VCaP (cell line): ENCODE measurements around the gene RPL26.
A peak's percentile ranks its signal among the peaks of the same experiment; 100 is the strongest.

Experiments used
- H3K27ac ChIP-seq: fragments of 450-650 bp; 2 replicates; pipeline ENCODE4 v1.5.1; 2017
- TF ChIP-seq, protein P1 (sequence below): fragments of 450-650 bp; conservative IDR thresholded peaks from 2 replicates; pipeline ENCODE4 v1.5.1; 2017; ENCODE audit warnings: mild to moderate bottlenecking, moderate library complexity

Gene RPL26

DNA sequence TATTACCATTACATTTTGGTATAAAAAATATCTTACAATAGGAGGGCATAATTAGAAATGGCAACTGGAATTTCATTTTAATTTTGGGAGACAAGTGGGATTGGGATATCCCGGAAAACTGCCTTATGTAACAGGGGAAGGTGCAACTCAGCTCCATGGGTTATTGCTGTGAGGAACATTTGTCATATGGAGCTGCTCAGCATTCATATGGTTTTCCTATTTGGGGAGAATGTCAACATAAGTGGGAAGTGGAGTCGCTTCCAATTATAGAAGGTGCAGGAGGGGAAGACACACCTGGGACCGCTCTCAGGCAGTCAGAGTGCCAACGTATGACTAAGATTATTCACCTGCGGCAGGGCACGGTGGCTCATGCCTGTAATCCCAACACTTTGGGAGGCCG lies 32.7 kb downstream of the RPL26 start:
- no peak overlapping the region for H3K27ac ChIP-seq
- TF ChIP-seq, protein P1, sequence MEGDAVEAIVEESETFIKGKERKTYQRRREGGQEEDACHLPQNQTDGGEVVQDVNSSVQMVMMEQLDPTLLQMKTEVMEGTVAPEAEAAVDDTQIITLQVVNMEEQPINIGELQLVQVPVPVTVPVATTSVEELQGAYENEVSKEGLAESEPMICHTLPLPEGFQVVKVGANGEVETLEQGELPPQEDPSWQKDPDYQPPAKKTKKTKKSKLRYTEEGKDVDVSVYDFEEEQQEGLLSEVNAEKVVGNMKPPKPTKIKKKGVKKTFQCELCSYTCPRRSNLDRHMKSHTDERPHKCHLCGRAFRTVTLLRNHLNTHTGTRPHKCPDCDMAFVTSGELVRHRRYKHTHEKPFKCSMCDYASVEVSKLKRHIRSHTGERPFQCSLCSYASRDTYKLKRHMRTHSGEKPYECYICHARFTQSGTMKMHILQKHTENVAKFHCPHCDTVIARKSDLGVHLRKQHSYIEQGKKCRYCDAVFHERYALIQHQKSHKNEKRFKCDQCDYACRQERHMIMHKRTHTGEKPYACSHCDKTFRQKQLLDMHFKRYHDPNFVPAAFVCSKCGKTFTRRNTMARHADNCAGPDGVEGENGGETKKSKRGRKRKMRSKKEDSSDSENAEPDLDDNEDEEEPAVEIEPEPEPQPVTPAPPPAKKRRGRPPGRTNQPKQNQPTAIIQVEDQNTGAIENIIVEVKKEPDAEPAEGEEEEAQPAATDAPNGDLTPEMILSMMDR, result no peak

DNA sequence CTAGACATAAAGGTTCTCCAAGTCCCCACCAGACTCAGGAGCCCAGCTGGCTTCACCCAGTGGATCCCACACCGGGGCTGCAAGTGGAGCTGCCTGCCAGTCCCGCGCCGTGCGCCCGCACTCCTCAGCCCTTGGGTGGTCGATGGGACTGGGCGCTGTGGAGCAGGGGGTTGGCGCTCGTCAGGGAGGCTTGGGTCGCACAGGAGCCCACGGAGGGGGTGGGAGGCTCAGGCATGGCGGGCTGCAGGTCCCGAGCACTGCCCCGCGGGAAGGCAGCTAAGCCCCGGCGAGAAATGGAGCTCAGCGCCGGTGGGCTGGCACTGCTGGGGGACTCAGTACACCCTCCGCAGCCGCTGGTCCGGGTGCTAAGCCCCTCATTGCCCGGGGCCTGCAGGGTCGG lies 36.0 kb downstream of the RPL26 start:
- H3K27ac ChIP-seq, result peak overlapping the region; percentile 83

DNA sequence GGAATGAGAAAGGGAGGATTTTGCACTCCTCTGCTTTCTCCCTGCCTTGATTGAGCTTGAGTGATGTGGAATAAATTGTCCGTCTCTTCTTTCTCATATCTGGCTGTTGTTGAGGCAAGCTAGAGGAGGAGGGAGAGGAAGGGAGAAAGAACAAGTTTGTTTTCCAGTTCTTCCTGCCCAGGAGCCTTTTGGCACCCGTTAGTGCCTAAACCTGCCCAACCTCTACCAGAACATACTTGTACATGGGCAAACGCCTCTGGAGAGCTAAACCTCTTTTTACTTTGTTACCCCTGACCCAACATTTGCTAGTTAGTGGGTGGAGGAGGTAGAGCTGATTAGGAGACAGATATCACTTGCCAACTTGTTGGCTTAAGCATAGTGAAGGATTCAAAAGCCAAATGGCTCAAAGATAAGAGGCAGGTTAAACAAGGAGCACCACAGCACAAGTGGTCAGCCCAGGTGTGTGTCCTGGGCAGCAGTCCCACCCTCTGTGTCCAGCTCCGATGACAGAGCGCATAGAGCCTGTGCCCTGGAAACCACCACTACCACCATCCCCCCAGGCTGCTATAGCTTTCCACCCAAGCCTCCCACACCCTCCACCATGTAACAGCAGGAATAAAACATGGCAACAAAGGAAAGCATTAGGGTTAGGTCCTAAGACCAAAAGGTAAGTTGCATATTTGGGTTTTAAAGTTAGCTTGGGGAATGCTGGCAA lies 36.9 kb downstream of the RPL26 start:
- TF ChIP-seq, protein P1, result no peak
- peak overlapping the region; percentile 83 for H3K27ac ChIP-seq

DNA sequence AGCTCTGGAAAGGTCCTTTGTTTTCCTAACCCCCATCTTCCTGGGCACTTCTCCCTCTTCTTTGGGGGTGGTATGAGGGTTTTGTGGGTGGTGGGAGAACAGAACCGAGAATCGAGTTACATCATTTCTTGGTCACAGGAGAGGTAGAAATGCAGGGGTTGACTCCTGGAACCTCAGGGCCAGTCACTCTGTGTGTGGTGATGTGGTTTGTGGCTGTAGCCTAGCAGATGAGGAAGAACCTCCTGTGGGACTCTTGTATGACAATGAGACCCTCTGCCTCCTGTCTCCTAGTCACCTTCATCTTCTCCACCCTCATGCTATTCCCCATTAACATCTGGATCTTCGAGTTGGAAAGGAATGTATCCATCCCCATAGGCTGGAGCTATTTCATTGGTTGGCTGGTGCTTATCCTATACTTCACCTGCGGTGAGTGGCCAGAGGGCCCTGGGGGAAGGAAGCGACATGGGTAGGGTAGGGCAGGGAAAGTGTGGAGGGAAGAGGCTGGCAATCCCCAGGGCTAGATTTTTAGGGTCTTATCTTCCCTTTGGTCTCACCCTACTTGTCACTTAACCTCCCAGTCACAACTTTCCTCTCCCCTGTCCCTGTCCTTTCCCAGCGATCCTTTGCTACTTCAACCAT lies 37.8 kb downstream of the RPL26 start:
- H3K27ac ChIP-seq, result peak overlapping the region; percentile 83
- TF ChIP-seq, protein P1, result no peak

DNA sequence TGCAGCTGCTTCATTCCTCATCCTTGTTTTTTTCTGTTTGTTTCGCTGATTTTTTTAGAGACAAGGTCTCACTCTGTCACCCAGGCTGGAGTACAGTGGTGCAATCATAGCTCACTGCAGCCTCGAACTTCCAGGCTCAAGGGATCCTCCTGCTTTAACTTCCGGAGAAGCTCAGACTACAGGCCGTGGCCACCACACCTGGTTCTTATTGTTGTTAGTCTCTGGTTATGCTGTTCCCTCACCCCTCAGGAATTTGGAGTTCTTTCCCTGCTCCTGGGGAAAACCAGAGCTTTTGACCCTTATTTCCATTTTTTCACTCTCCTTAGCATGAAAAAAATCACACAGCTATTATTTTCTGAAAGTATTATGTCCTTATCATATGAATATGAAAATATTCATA lies 41.5 kb downstream of the RPL26 start:
- TF ChIP-seq, protein P1, result no peak
- no peak overlapping the region for H3K27ac ChIP-seq

DNA sequence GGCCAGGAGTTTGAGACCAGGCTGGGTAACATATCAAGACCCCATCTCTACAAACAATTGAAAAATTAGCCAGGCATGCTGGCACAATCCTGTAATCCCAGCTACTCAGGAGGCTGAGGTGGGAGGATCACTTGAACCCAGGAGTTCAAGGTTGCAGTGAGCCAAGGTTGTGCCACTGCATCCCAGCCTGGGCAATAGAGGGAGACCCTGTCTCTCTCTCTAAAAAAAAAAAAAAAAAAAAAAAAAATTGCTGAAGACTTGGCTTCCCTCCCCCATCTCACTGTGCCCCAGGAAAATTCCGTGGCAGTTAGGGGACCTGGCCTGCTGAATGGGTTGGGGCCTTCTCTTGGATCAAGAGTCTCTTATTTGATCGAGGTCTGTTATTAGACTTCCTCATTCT lies 43.5 kb downstream of the RPL26 start, which contains the start of gene ODF4:
ODF4 (plus strand) TSS at position 301 of the 400 bp plus-strand sequence. CDS start 212 bp downstream, outside the sequence.
- no peak within 1 kb of the TSS for H3K27ac ChIP-seq
- TF ChIP-seq, protein P1, result no peak

DNA sequence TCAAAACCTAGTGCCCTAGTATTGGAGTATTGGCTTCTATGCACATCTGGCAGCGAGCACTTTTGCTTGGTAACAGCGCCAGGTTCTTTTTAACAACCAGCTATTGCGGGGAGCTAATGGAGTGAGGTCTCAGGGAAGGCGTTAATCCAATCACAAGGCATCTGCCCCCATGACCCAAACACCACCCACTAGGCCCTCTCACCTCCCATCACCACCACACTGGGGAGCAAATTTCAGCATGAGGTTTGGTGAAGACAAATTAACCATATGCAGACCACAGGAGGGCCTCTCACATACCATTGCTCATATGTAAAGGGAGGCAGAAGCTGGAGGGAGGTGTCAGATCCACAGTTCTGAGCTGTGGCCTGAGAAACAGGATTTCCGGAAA lies 44.2 kb downstream of the RPL26 start:
- TF ChIP-seq, protein P1, result no peak
- H3K27ac ChIP-seq, result no peak overlapping the region
